GM19025 (cell line): ENCODE measurements around the gene GRAMD1A.
"Not testable (repeated sequence)": the region's sequence is repeated elsewhere in the genome, so short reads cannot be mapped to it uniquely, and the experiment has no call there.

ENCODE experiments used
- ATAC-seq: cut with Tn5 transposase; IDR thresholded peaks from one replicate; pipeline ENCODE4 v1.9.1; 2021; ENCODE audit warnings: mild to moderate bottlenecking, low read depth, moderate library complexity; ENCODE audit not compliant: unreplicated experiment

GRAMD1A gene

GRCh38 chr19:35049456-35049855 is 49.3 kb downstream of the GRAMD1A start:
- ATAC-seq, result no peak

GRCh38 chr19:35050662-35051061 is 50.5 kb downstream of the GRAMD1A start:
- ATAC-seq, result not testable (repeated sequence)

- ATAC-seq, result not testable (repeated sequence)
These were observed 51.1 kb downstream of the GRAMD1A start for GRCh38 chr19:35051268-35051667.

GRCh38 chr19:35051796-35052195 is 51.7 kb downstream of the GRAMD1A start:
- ATAC-seq, result no peak

GRCh38 chr19:35052599-35053190 is 52.6 kb downstream of the GRAMD1A start:
- ATAC-seq, result no peak

GRCh38 chr19:35053667-35054293 is 53.7 kb downstream of the GRAMD1A start:
- no peak for ATAC-seq

- no peak for ATAC-seq
These were observed 54.5 kb downstream of the GRAMD1A start for GRCh38 chr19:35054626-35055025.

- ATAC-seq, result no peak
These were observed 55.6 kb downstream of the GRAMD1A start for GRCh38 chr19:35055715-35056179.

GRCh38 chr19:35056513-35057063 is 56.5 kb downstream of the GRAMD1A start:
- no peak for ATAC-seq

- ATAC-seq, result no peak
These were observed 58.2 kb downstream of the GRAMD1A start for GRCh38 chr19:35058370-35058769.

GRCh38 chr19:35059006-35059798 is 59.1 kb downstream of the GRAMD1A start:
- ATAC-seq, result no peak

- no peak for ATAC-seq
These were observed 59.6 kb downstream of the GRAMD1A start for GRCh38 chr19:35059799-35060091.

GRCh38 chr19:35060160-35060855 is 60.2 kb downstream of the GRAMD1A start:
- ATAC-seq, result no peak

GRCh38 chr19:35061583-35062373 is 61.7 kb downstream of the GRAMD1A start:
- ATAC-seq, result no peak

GRCh38 chr19:35062942-35063341 is 62.8 kb downstream of the GRAMD1A start:
- no peak for ATAC-seq

- no peak for ATAC-seq
These were observed 64.1 kb downstream of the GRAMD1A start for GRCh38 chr19:35063940-35064818.

GRCh38 chr19:35065574-35065973 is 65.5 kb downstream of the GRAMD1A start:
- no peak for ATAC-seq

- no peak for ATAC-seq
These were observed 66.0 kb downstream of the GRAMD1A start for GRCh38 chr19:35066121-35066520.
